KMS-11 (cell line): Measurements from ENCODE around the gene LAGE3.

ENCODE experiments used
- H2AFZ ChIP-seq: fragments of 200-600 bp; sonication (generic); 2 replicates; pipeline ENCODE4 v1.6.1; 2016; ENCODE audit warnings: antibody characterized with exemption, mixed run types, low read depth
- H3K27ac ChIP-seq: fragments of 200-600 bp; sonication (generic); 2 replicates; pipeline ENCODE4 v1.6.1; 2016; ENCODE audit warnings: mild to moderate bottlenecking, mixed run types
- H3K27me3 ChIP-seq: fragments of 200-600 bp; sonication (generic); 2 replicates; pipeline ENCODE4 v1.6.1; 2017; ENCODE audit warnings: mild to moderate bottlenecking, low read depth, mixed run types, moderate library complexity; ENCODE audit not compliant: insufficient read depth
- H3K36me3 ChIP-seq: fragments of 200-600 bp; sonication (generic); 2 replicates; pipeline ENCODE4 v1.6.1; 2017; ENCODE audit warnings: mild to moderate bottlenecking, mixed run types; ENCODE audit not compliant: insufficient read depth
- H3K4me1 ChIP-seq: fragments of 200-600 bp; sonication (generic); 2 replicates; pipeline ENCODE4 v1.6.1; 2016; ENCODE audit warnings: mild to moderate bottlenecking, low read depth, mixed run types; ENCODE audit not compliant: poor library complexity, severe bottlenecking
- H3K4me2 ChIP-seq: fragments of 200-600 bp; sonication (generic); 2 replicates; pipeline ENCODE4 v1.7.0; 2016; ENCODE audit warnings: mild to moderate bottlenecking, mixed run types
- H3K4me3 ChIP-seq: fragments of 200-600 bp; sonication (generic); IDR thresholded peaks from 2 replicates; pipeline ENCODE4 v1.6.1; 2017; ENCODE audit warnings: low read depth, low read length, mixed read lengths; ENCODE audit not compliant: insufficient read depth
- H3K79me2 ChIP-seq: fragments of 200-600 bp; sonication (generic); 2 replicates; pipeline ENCODE4 v1.6.1; 2016; ENCODE audit warnings: low read depth, mixed run types; ENCODE audit not compliant: insufficient read depth
- H3K9ac ChIP-seq: fragments of 200-600 bp; sonication (generic); 2 replicates; pipeline ENCODE4 v1.6.1; 2016; ENCODE audit warnings: mild to moderate bottlenecking, mixed run types
- H4K20me1 ChIP-seq: fragments of 200-600 bp; sonication (generic); 2 replicates; pipeline ENCODE4 v1.6.1; 2016; ENCODE audit warnings: mild to moderate bottlenecking, mixed run types; ENCODE audit not compliant: insufficient read depth
- TF ChIP-seq, protein P1 (sequence below): fragments of 200-600 bp; sonication (generic); conservative IDR thresholded peaks from 2 replicates; pipeline ENCODE4 v1.6.1; 2017; ENCODE audit warnings: low read depth, mild to moderate bottlenecking, antibody characterized with exemption, low read length, moderate library complexity, mixed read lengths

The LAGE3 gene

DNA sequence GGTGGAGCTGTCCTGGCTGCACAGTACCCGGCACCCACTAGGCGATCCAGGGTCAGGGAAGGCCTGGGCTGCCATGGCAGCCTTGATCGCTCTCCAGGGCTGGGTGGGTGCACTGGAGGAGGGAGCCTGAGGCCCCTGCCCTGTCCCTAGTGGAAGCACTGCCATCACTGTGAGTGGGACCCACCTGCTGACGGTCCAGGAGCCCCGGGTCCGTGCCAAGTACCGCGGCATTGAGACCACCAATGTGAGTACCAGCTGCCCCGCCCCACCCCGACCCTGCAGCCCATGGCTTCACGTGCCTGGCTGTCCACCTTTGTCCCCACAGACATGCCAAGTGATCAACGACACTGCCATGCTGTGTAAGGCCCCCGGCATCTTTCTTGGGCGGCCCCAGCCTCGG is 12.2 kb downstream of the LAGE3 start:
- Histone ChIP-seq H3K27ac (no peak overlapping the region), H3K36me3 (no peaks in the 10 kb centered on the region)
- TF ChIP-seq, protein P1, sequence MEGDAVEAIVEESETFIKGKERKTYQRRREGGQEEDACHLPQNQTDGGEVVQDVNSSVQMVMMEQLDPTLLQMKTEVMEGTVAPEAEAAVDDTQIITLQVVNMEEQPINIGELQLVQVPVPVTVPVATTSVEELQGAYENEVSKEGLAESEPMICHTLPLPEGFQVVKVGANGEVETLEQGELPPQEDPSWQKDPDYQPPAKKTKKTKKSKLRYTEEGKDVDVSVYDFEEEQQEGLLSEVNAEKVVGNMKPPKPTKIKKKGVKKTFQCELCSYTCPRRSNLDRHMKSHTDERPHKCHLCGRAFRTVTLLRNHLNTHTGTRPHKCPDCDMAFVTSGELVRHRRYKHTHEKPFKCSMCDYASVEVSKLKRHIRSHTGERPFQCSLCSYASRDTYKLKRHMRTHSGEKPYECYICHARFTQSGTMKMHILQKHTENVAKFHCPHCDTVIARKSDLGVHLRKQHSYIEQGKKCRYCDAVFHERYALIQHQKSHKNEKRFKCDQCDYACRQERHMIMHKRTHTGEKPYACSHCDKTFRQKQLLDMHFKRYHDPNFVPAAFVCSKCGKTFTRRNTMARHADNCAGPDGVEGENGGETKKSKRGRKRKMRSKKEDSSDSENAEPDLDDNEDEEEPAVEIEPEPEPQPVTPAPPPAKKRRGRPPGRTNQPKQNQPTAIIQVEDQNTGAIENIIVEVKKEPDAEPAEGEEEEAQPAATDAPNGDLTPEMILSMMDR = no peak

DNA sequence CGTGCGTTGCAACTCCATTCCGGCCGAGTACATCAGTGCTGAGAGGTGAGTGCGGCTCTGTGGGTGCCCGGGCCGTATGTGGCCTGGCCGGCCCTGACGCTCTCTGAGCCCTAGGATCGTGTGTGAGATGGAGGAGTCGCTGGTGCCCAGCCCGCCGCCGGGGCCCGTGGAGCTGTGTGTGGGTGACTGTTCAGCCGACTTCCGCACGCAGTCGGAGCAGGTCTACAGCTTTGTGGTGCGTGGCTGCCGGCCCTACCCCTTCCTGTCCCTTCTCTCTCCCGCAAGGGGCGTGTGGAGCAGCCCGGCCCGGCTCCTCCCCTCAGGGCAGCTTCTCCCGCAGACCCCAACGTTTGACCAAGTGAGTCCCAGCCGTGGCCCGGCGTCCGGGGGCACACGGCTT is 13.0 kb downstream of the LAGE3 start:
- Histone ChIP-seq H3K4me3 (no peak overlapping the region), H4K20me1 (no peaks in the 10 kb centered on the region), H3K79me2 (no peaks in the 10 kb centered on the region), H3K9ac (no peak overlapping the region), H3K27me3 (no peaks in the 10 kb centered on the region), H3K4me1 (no peaks in the 10 kb centered on the region), H3K27ac (no peak overlapping the region), H2AFZ (no peak overlapping the region), H3K36me3 (no peaks in the 10 kb centered on the region), H3K4me2 (no peak overlapping the region)
- TF ChIP-seq, protein P1 = no peak

More for the DNA sequence above, 12.2 kb downstream of the LAGE3 start:
- Histone ChIP-seq H3K27me3 (no peaks in the 10 kb centered on the region), H3K4me1 (no peaks in the 10 kb centered on the region), H4K20me1 (no peaks in the 10 kb centered on the region), H3K9ac (no peak overlapping the region), H2AFZ (no peak overlapping the region), H3K79me2 (no peaks in the 10 kb centered on the region), H3K4me2 (no peak overlapping the region), H3K4me3 (no peak overlapping the region)

DNA sequence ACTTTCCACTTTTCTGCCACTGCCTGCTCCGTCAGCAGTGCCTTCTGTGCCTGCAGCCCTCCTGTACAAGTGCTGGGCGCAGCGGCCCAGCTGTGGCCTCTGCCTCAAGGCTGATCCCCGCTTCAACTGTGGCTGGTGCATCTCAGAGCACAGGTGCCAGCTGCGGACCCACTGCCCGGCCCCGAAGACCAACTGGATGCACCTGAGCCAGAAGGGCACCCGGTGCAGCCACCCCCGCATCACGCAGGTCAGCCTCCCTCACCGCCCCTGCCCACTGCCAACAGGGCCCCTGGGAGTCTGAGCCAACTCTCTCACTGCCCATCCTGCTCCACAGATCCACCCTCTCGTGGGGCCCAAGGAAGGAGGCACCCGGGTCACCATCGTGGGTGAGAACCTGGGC is 13.5 kb downstream of the LAGE3 start:
- Histone ChIP-seq H3K36me3 (no peaks in the 10 kb centered on the region), H3K79me2 (no peaks in the 10 kb centered on the region), H3K4me3 (no peak overlapping the region), H3K27ac (no peak overlapping the region), H3K4me1 (no peaks in the 10 kb centered on the region), H3K27me3 (no peaks in the 10 kb centered on the region), H4K20me1 (no peaks in the 10 kb centered on the region), H3K4me2 (no peak overlapping the region), H3K9ac (no peak overlapping the region), H2AFZ (no peak overlapping the region)
- TF ChIP-seq, protein P1 = no peak

DNA sequence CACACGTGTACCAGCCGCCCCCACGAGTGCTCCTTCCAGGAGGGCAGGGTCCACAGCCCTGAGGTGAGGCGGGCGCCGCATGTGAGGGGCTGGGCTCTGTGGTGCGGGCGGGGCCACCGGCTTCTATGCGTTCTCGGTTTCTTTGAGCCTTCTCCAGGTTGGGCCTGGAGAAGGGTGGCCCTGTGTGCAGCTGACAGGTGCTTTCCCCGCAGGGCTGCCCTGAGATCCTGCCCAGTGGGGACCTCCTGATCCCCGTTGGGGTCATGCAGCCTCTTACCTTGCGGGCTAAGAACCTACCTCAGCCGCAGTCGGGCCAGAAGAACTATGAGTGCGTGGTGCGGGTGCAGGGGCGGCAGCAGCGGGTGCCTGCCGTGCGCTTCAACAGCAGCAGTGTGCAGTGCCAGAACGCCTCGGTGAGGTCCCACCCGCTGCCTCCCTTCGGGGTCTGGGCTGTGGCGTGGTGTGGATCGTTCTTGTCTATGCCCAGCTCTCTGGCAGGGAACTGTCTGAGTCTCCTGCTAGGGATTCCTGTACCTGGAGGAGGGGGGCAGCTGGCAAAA is 14.2 kb downstream of the LAGE3 start:
- H3K27ac ChIP-seq = no peak overlapping the region
- no peak overlapping the region for H3K9ac ChIP-seq
- H3K4me1 ChIP-seq = no peaks in the 10 kb centered on the region
- TF ChIP-seq, protein P1 = no peak
- H3K36me3 ChIP-seq = no peaks in the 10 kb centered on the region
- H2AFZ ChIP-seq = no peak overlapping the region
- H3K79me2 ChIP-seq = no peaks in the 10 kb centered on the region
- H4K20me1 ChIP-seq = no peaks in the 10 kb centered on the region
- no peak overlapping the region for H3K4me2 ChIP-seq
- H3K4me3 ChIP-seq = no peak overlapping the region
- no peaks in the 10 kb centered on the region for H3K27me3 ChIP-seq
